GM12801 (cell line): ENCODE data around the gene PAK3.

Experiments
- CTCF ChIP-seq: IDR thresholded peaks from one replicate; pipeline ENCODE4 v1.5.1; 2011; ENCODE audit warnings: control low read depth; ENCODE audit not compliant: insufficient read length; ENCODE audit errors: extremely low read depth

The PAK3 gene

DNA sequence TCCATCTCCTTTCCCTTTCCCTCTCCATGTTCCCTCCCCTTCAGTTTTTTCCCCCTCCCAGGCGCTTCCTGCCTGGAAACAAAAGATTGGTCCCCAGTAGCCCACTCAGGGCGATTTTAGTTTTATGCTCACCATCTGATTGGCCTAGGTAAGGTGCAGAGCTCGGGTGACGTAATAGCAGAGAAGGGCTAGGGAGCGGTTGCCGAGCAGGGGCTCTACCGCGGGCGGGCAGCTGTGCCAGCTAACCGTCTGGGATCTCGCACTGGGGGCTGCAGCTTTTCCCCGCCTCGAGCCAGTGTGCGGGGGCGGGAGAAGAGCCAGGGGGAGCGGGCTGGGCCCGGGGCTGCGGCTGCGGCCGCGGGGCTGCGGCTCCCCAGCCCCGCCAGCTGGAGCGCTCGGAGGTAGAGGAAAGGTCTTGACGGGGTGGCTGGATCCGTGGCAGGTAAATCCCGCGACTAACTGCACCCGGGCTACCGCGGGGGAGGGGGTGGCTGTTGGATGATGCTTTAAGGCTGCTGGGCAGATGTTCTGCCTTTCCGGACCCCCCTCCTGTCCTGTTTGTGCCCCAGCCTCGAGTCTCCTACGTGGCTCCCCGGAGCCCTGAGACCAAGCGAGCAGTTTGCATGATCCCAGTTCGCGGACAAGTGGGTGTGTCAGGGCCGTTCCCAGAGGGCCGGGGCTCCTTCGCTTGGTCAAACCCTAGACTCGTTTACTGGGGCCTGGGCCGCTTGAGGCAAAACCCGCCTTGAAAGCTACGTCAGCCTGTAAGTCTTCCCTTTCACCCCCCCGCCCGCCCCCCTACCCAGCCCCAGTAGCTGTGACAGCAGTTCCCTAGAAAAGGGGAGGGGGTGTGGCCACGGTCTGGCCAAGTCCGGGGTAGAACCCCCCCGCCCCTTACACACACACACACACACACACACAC is at the start of gene PAK3:
TSS of gene PAK3 (plus strand) at position 218 of the 922 bp plus-strand sequence. CDS start 26,913 bp downstream, outside the sequence.
- no peak for TF ChIP-seq CTCF

- no peak for TF ChIP-seq CTCF
Observed at GRCh38 chrX:111047575-111047974, 48.4 kb upstream of the PAK3 start.

GRCh38 chrX:111052478-111052877 is 43.5 kb upstream of the PAK3 start:
- TF ChIP-seq CTCF, result no peak

GRCh38 chrX:111071542-111072277 is 24.3 kb upstream of the PAK3 start:
- TF ChIP-seq CTCF, result no peak

DNA sequence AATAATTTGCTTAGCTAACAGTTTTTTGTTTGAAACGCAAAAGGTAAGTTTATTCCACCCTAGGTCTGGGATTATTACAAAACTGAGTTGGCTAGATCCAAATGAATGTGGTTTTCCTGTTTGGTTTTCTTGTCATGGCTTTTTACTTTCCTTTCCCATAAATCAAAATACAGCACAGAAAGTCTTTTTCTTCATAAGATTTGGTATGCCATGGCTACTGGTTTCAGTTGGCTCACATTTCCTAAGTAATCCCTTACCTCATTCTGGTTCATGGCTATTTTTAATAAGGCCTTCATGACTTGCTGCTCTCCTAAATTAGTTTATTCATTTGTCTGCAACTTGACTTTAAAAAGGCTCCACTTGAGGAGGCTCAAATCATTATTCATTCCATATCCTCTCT is 12.9 kb upstream of the PAK3 start:
- no peak for TF ChIP-seq CTCF

GRCh38 chrX:111086591-111087006 is 9.4 kb upstream of the PAK3 start:
- TF ChIP-seq CTCF, result no peak

DNA sequence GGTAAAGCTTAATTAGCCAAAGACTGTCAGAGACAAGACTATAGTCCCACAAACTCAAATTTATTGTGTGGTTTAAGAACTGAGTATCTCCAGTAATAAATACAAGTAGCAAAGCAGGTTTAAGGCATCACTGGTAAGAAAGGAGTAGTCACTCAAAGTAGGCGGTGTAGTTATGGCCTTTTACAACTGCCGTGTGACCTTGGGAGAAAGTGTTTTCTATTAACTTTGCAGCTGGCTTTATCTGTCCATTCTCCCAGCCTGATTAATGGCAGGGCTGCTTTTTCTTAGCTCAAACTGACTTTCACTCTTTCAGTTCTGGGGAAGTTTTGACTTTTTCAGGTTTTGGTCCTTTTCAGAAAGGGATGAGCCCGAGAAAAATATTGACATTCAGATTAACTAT is 7.4 kb upstream of the PAK3 start:
- TF ChIP-seq CTCF, result no peak
